PFSK-1 (cell line): ENCODE results near the gene SUSD4.

Experiments
- FOXP2 ChIP-seq: optimal IDR thresholded peaks from 2 replicates; pipeline ENCODE3; 2011; ENCODE audit warnings: borderline replicate concordance, control low read depth, inconsistent platforms; ENCODE audit not compliant: insufficient read depth; ENCODE audit errors: extremely low read length, extremely low read depth
- POLR2AphosphoS5 ChIP-seq: IDR thresholded peaks from 2 replicates; pipeline ENCODE4 v1.6.1; 2012; ENCODE audit warnings: low read depth, mild to moderate bottlenecking, control low read depth, low read length, moderate library complexity
- TAF1 ChIP-seq: IDR thresholded peaks from 2 replicates; pipeline ENCODE4 v1.6.1; 2012; ENCODE audit warnings: low read length, control low read depth, borderline replicate concordance; ENCODE audit not compliant: insufficient read depth
- TF ChIP-seq, protein P1 (sequence below), 2 experiments: IDR thresholded peaks; 2 replicates each; pipeline versions ENCODE4 v1.6.1 to v1.8.0; 2011 to 2012; ENCODE audit warnings: low read depth in 2 of 2, low read length in 2 of 2, control low read depth in 1 of 2, inconsistent platforms in 1 of 2, mild to moderate bottlenecking in 1 of 2, moderate library complexity in 1 of 2; ENCODE audit not compliant: insufficient read depth in 1 of 2

- TF ChIP-seq TAF1: no peak
- TF ChIP-seq POLR2AphosphoS5: no peak
- TF ChIP-seq, protein P1, sequence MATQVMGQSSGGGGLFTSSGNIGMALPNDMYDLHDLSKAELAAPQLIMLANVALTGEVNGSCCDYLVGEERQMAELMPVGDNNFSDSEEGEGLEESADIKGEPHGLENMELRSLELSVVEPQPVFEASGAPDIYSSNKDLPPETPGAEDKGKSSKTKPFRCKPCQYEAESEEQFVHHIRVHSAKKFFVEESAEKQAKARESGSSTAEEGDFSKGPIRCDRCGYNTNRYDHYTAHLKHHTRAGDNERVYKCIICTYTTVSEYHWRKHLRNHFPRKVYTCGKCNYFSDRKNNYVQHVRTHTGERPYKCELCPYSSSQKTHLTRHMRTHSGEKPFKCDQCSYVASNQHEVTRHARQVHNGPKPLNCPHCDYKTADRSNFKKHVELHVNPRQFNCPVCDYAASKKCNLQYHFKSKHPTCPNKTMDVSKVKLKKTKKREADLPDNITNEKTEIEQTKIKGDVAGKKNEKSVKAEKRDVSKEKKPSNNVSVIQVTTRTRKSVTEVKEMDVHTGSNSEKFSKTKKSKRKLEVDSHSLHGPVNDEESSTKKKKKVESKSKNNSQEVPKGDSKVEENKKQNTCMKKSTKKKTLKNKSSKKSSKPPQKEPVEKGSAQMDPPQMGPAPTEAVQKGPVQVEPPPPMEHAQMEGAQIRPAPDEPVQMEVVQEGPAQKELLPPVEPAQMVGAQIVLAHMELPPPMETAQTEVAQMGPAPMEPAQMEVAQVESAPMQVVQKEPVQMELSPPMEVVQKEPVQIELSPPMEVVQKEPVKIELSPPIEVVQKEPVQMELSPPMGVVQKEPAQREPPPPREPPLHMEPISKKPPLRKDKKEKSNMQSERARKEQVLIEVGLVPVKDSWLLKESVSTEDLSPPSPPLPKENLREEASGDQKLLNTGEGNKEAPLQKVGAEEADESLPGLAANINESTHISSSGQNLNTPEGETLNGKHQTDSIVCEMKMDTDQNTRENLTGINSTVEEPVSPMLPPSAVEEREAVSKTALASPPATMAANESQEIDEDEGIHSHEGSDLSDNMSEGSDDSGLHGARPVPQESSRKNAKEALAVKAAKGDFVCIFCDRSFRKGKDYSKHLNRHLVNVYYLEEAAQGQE (IDR thresholded peaks at IDR 0.05; ENCODE audit: insufficient read depth in 1 of 2, low read depth in 2 of 2, low read length in 2 of 2): no peak
- TF ChIP-seq FOXP2: no peak
These were observed 184.2 kb downstream of the SUSD4 start for GRCh38 chr1:223179786-223180185.
